ENCODE data around the gene MRTFA. TPM values are rescaled to one million over a fixed set of nuclear protein-coding genes. Genes with fewer than 3 reads are reported as not detected.
A peak's percentile ranks its signal among the peaks of the same experiment; 100 is the strongest.
"Not testable (repeated sequence)": the region's sequence is repeated elsewhere in the genome, so short reads cannot be mapped to it uniquely, and the experiment has no call there.

The MRTFA gene
- total RNA-seq: 19.7 and 25.8 TPM in 2 replicates

DNA sequence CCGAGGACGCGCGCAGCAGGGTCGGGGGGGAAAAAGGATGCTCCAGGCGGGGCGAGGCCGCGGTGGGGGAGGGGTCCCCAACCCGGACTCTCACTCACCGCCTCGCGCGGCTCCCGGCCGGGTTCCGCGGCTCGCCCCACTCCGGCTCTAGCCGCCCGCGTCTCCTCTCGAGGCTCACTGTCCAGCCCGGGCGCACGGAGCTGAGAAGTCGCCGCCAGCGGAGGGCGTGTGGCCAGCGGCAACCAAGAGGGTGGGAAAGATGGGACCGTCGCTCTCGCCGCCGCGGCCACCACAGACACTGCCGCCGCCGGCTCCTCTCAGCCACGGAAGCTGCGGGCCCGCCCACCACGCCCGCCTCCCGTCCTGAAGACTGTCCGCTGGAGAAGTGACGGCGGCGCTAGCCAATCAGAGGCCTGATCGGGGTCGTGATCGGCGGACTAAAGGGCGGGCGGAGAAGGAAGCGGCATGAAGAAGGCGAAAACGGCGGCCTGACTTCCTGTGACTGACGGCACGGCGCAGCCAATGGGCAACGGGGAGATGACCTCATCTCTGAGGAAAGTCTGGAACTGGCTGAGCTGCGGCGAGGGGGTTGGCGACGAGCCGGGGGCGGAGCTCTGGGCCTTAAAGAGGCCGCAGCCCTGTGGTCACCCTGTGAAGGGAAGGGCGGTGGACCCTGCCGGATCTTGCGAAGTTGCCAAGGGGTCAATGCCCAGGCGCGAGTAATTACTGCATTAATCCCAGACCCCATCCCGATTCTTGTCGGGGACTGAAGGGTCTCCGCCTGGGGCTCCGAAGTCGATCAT, at the start of gene MRTFA:
MRTFA (minus strand) TSS at position 340 of the 803 bp plus-strand sequence.
- peak; percentile 99 for DNase-seq (ENCODE audit: low read depth, low spot score)

GRCh38 chr22:40685406-40685805, 48.9 kb upstream of the MRTFA start:
- DNase-seq (ENCODE audit: low read depth, low spot score): no peak

DNA sequence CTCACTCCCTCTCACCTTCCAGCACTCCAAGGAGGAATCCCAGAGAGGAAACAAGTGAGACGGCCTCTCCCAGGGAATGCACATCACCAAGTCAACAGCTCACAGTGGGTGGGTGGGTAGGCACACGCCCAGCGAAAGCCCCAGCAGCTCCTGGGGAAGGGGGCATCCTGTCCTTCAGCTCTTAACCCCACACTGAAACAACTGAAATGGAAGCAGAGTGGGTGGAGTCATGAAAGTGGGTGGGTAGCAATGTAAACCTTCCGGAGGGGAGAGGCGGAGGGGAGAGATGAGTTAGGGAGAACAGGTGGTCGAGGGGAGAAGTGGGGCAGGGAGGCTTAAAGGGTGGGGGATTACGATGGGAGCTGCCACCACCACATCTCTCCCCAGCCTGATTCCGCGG, 48.2 kb upstream of the MRTFA start:
- no peak for DNase-seq (ENCODE audit: low read depth, low spot score)

DNA sequence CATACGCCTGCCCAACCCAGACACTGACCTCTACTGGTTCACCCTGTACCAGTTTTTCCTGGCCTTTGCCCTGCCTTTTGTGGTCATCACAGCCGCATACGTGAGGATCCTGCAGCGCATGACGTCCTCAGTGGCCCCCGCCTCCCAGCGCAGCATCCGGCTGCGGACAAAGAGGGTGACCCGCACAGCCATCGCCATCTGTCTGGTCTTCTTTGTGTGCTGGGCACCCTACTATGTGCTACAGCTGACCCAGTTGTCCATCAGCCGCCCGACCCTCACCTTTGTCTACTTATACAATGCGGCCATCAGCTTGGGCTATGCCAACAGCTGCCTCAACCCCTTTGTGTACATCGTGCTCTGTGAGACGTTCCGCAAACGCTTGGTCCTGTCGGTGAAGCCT, 44.9 kb upstream of the MRTFA start:
- DNase-seq (ENCODE audit: low read depth, low spot score): no peak

DNA sequence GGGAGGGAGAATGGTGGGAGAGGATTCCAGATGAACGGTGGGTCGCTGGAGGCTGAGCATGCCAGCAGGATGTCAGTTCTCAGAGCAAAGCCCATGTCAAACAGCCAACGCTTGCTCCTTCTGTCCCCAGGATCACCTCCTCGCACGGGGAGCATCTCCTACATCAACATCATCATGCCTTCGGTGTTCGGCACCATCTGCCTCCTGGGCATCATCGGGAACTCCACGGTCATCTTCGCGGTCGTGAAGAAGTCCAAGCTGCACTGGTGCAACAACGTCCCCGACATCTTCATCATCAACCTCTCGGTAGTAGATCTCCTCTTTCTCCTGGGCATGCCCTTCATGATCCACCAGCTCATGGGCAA, 44.3 kb upstream of the MRTFA start:
- no peak for DNase-seq (ENCODE audit: low read depth, low spot score)

DNA sequence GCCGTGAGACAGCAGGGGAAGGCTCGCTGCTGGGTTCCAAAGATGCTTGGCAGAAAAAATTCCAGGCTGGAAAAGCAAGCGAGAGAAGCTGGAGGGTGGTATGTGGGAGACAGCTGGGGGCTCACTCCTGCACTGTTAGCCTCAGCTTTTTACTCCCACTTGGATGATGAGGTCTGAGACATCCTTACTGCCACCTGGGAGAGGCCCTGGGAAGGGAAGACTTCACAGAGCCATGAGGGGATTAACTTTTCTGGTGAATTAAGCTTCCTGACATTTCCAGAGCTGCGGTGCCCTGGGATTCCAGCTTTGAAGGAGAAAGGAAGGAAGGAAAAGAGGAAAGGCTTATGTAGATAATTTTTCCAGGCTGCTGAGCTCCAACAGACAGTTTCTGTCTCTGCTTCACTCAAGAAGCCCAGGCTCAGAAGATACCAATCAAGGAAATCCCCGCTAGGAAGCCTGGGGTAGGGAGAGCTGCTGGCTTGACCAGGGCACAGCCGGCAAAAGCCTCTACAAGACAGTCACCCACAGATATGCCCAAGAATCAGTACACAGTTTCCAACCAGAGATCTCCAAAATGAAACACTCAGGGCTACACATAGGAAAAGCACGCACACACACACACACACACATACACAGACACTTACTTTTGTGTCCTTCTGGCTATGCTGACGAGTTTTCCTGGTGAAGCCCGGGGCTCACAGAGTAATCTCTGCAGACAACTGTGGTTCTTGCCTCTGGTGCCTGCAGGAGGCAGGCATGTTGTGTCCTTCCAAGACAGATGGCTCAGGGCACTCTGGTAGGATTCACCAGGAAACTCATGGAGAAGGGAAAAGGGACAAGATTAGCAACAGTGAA, 43.7 kb upstream of the MRTFA start:
- DNase-seq (ENCODE audit: low read depth, low spot score): no peak

GRCh38 chr22:40679249-40679963, 42.9 kb upstream of the MRTFA start, which contains the start of gene MCHR1:
TSS of gene MCHR1 (plus strand) at chr22:40679484. CDS start at chr22:40679653, 169 bp downstream.
- DNase-seq (ENCODE audit: low read depth, low spot score): no peak

GRCh38 chr22:40678493-40679248, 42.2 kb upstream of the MRTFA start:
- no peak for DNase-seq (ENCODE audit: low read depth, low spot score)

GRCh38 chr22:40676644-40677043, 40.1 kb upstream of the MRTFA start:
- DNase-seq (ENCODE audit: low read depth, low spot score): no peak

DNA sequence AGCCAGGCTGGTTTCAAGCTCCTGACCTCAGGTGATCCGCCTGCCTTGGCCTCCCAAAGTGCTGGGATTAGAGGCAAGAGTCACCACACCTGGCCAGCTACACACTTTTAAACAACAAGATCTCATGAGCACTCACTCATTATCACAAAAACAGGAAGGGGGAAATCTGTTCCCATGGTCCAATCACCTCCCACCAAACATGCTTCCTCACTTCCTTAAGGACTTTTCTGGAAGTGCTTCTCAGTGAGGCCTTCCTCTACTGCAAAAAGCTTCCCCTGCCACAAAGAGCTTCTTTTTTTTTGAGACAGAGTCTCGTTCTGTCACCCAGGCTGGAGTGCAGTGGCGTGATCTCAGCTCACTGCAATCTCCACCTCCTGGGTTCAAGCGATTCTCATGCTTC, 39.6 kb upstream of the MRTFA start:
- DNase-seq (ENCODE audit: low read depth, low spot score): not testable (repeated sequence)

DNA sequence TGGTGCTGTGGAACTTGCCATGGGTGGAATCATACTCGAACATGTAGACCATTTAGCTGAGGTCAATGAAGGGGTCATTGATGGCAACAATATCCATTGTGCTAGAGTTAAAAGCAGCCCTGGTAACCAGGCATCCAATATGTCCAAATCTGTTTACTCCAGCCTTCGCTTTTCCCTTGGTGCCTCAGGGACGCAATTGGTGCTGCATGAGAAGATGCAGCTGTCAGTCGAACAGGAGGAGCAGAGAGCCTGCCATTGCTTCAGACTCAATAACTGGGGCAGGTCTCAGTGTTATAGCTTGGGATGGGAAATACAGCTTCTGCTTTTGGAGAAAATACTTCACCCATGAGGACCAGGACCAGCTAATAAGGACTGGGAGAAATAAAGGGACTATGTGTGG, 37.8 kb upstream of the MRTFA start:
- no peak for DNase-seq (ENCODE audit: low read depth, low spot score)

DNA sequence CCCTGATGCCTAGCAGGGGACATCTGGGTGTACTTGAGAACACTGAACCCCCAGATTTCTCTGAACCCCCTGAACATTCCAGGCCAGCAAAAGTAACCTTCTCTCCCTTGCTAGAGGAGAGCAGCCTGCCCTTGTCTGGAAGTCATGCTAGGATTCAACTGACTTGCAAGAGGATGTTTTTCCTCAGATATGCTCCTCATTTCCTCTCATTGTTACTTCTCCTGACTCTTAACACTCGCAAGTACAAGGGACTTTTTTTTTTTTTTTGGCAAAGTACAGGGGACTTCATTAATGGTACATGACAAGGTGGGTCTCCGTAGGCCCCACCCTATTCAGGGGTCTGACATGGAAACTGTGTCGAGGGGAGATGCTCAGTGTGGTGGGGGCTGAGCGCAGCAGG, 36.5 kb upstream of the MRTFA start:
- DNase-seq (ENCODE audit: low read depth, low spot score): peak; percentile 55

DNA sequence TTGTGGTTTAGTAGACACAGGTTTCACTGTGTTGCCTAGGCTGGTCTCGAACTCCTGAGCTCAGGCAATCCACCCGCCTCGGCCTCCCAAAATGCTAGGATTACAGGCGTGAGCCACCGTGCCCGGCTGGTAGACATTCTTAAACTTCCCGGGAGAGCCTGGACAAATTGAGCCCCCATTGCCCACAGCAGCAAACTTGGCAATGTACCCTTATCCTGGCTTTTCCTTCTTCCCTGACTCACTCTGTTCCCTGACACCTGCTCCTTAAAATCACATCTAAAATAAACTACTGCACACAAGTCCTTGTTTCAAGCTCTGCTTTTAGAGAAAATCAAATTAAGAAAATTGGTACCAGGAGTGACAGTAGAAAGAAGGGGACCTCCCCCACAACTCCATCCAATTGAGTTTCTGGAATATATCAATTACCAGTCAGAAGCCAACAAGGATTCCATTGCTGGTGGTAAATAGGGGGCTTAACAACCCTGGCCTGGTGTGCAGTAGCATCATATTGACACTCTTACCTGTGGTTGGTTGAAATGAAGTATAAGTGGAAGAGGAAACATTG, 35.4 kb upstream of the MRTFA start:
- DNase-seq (ENCODE audit: low read depth, low spot score): no peak

GRCh38 chr22:40671369-40671768, 34.9 kb upstream of the MRTFA start:
- DNase-seq (ENCODE audit: low read depth, low spot score): no peak

- no peak for DNase-seq (ENCODE audit: low read depth, low spot score)
These were observed 33.5 kb upstream of the MRTFA start for GRCh38 chr22:40670058-40670457.

DNA sequence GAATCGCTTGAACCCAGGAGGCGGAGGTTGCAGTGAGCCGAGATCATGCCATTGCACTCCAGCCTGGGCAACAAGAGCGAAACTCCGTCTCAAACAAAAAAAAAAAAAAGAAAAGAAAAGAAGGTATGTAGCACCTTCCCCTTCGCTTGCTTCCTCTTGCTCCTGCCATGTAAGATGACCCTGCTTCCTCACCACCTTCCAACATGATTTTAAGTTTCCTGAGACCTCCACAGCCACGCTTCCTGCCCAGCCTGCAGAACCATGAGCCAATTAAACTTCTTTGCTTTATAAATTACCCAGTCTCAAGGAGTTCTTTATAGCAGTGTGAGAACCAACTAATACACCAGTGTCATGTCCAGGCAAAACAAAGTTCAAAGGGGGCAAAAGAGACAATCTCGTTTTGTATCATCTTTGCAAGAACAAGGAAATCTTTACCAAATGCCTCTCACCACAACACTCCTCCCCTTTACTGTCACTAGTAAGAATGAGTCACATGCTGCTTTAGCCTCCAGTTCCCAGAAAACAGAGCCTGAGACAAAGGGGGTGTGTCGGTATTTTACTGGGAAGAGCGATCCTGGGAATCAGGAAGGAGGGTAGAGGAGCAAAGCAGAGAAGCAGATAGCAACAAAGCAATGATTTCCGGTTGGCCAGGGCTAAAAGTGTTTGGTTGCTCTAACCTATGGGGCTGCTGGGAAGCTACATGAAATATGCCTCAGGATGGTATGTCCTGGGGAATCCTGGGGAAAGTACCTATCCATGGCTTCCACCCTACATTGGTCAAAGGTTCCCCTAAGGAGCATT, 32.3 kb upstream of the MRTFA start:
- peak; percentile 72 for DNase-seq (ENCODE audit: low read depth, low spot score)

- no peak for DNase-seq (ENCODE audit: low read depth, low spot score)
These were observed 29.8 kb upstream of the MRTFA start for GRCh38 chr22:40666151-40666848.

DNA sequence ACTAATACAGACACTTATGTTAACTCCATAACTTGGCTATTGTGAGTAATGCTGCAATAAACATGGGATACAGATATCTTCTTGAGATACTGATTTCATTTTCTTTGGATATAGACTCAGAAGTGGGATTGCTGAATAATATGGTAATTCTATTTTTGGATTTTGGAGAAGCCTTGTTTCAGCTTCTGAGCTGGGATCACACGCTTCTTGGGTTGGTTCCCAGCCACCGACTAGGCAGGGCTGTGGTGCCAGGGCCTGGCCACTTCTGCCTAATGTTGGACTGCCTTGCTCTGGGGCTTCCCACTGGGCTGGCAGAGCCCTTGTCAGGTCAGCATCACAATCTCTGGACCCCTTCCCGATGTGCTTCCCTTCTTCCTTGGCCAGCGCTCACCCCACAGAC, 28.8 kb upstream of the MRTFA start:
- no peak for DNase-seq (ENCODE audit: low read depth, low spot score)

DNA sequence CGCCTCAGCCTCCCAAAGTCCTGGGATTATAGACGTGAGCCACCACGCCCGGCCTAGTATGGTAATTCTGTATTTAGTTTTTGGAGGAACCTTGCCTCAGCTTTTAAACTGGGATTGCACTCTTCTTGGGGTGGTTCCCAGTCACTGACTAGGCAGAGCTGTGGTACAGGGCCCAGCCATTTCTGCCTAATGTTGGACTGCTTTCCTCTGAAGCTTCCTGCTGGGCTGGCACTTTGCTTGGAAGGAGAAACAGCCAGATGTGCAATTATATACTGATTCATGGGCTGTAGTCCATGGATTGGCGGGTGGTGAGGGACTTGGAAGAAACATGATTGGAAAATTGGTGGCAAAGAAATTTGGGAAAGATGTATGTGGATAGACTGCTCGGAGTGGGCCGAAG, 25.2 kb upstream of the MRTFA start:
- no peak for DNase-seq (ENCODE audit: low read depth, low spot score)
